CD4-positive, alpha-beta T cell treated with Interleukin-17A for 1 hour (primary cell): ENCODE data around the gene NSMF.

Experiments
- DNase-seq: peaks from one replicate; pipeline ENCODE4 v3.0.0-alpha.2; 2020

Gene NSMF, protein sequence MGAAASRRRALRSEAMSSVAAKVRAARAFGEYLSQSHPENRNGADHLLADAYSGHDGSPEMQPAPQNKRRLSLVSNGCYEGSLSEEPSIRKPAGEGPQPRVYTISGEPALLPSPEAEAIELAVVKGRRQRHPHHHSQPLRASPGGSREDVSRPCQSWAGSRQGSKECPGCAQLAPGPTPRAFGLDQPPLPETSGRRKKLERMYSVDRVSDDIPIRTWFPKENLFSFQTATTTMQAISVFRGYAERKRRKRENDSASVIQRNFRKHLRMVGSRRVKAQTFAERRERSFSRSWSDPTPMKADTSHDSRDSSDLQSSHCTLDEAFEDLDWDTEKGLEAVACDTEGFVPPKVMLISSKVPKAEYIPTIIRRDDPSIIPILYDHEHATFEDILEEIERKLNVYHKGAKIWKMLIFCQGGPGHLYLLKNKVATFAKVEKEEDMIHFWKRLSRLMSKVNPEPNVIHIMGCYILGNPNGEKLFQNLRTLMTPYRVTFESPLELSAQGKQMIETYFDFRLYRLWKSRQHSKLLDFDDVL

DNA sequence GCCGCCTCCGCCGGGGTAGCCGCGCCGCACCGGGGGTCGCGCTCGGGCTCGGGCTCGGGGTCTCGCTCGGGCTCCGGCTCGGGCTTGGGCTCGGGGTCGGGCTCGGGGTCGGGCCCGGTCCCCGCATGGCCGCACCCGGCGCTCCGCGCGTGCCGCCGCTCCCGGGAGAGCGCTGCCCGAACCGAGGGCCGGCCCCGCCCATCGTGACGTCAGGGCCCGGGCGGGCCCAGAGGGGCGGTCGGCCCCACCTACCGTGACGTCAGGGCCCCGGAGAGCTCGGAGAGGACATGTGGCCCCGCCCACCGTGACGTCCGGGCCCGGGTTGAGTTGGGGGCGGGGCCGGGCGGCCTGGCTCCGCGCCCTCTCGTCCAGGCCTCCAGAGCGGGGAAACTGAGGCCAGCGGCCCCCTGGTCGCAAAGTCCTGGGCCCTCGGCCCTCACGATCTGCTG, at the start of gene NSMF:
NSMF (minus strand) TSS at position 183 of the 449 bp plus-strand sequence. CDS start 232 bp downstream, outside the sequence.
- peak; percentile 92 for DNase-seq

DNA sequence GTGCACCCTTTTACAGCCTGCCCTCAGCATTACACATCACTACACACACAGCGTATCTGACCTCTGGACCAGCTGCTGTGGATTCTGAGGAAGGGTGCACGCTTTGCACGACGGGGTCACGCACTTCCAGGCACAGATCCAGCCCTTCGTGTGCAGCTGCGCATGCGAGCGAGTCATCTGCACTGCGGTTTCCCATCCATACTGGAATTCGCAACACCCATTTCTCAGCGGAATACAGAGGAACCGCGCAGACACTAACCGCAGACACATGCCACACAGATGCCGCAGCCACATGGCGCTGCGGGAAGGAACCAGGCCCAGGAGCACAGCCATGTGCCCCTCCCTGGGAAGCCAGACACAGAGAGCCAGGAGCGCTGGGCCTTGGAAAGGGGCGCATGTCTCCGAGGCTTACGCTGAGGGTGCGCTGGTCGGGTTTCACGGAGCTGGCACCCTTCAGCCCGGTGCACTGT, 47.6 kb upstream of the NSMF start:
- DNase-seq = no peak

DNA sequence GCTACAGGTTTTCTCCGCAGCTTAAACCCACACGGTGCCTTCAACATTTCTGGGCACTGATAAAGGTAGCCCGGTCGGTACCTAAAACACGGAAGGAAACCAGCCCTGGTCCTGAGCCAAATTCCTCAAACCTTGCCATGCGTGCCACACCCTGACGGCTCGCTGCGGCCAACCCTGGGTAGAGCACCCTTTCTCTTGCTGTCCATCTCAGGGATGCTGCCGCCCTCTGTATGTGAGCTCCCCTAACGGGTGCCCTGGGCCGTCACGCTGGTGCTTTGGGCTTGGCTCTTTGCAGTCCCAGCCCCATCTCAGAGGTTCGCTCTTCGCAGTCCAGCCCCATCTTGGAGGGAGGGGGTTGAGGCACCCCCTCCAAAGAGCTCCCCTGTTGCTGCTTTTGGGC, 47.1 kb upstream of the NSMF start:
- DNase-seq = no peak

DNA sequence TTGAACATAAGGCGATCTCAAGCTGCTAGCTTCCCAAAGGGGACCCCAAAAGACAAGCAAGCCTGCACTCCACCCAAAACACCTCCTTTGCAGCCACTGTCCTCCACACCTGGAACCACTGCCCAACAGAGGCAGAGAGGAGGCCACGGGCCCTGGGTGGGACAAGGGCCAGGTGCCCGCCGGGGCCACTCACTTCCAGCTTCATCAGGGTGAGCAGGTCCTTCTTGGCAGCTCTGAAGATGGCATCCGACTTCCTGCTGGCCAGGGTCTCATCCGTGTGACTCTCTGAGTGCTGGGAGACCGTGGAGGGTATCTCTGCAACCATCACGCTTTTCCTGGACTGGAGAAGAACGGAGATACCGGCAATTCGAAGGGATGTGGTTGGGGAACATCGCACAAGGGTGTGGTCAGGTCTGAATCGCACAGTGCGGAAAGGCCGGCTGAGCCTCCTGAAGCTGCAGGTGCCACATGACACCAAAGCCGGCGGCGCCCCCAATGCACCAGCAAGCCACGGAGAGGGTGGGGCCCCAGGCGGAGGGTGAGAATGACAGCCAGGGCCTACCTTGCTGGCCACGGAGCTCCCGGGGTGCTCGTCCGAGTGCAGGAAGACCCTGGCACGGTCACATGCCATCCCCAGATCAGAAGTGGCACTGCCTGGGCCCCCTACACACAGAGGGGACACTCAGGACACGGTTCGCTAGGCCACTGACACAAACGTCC, 46.4 kb upstream of the NSMF start:
- no peak for DNase-seq

DNA sequence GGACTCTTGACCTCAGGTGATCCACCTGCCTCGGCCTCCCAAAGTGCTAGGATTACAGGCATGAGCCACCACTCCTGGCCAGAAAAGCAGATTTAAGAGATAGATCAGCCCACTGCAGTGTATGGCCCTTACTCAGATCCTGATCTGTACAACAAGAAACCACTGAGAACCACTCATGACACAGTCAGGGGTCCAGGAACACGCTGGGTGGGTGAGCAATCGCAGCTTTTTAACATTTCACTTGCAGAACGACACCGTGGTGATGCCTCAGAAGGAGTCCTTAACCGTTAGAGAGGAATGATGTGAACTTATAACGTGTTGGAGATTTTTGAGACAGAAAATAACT, 45.3 kb upstream of the NSMF start:
- no peak for DNase-seq

DNA sequence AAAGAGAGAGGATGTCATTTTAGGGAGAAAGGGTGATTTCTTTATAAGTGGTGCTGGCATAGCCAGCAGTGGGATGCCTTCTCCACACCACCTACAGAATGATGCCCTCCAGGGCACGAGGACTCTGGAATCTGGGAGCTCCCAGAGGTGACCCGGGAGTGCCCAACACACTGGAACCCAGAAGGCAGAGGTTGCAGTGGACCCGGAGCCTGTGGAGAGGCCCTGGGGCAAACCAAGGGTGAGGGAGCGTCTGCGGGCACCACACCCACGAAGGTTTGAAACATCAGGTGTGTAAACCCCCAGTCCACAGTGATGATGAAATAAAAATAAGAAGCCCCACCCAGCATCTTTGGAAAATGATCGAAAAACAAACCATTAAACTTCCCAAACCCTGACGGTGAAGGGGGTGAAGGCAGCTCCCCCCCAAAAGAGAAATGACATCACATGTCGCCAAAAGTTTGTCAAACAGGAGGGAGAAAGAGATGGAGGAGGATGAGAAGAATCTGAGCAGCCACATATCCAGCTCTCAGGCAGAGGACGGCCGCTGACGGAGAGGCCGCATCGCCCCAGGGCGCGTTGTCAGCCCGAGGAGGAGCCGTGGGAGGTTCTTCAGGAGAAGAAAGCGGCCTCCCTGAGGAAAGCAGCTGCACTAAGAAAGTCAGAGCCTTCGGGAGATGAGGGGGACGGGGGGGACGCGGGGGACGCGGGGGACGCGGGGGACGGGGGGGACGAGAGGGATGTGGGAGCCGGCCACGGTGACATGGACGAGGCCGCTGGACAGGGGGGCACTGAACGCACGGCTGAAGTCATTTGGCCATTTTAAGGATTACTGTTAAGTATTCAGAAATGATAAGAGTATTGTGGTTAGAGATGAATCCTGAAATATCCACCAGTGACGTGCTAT, 43.1 kb upstream of the NSMF start:
- DNase-seq = no peak

DNA sequence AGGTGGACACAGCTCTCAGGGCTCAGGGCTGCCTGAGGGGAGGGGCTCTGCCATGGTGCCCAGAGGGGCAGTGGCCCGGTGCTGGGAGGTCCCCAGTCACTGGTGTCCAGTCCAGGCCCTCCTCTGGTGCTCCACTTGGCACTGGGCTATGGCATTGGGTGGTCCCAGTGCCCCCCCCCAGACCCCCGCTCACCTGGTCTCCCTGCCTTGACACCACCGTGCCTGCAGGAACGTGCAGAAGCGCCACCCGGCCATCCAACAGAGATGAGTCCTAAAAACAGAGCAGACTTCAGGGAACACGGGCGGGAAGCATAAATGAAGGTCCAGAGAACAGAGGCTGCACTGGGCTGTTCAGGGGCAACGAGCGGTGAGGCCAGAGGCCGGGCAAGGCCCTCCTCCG, 42.3 kb upstream of the NSMF start:
- DNase-seq = no peak

DNA sequence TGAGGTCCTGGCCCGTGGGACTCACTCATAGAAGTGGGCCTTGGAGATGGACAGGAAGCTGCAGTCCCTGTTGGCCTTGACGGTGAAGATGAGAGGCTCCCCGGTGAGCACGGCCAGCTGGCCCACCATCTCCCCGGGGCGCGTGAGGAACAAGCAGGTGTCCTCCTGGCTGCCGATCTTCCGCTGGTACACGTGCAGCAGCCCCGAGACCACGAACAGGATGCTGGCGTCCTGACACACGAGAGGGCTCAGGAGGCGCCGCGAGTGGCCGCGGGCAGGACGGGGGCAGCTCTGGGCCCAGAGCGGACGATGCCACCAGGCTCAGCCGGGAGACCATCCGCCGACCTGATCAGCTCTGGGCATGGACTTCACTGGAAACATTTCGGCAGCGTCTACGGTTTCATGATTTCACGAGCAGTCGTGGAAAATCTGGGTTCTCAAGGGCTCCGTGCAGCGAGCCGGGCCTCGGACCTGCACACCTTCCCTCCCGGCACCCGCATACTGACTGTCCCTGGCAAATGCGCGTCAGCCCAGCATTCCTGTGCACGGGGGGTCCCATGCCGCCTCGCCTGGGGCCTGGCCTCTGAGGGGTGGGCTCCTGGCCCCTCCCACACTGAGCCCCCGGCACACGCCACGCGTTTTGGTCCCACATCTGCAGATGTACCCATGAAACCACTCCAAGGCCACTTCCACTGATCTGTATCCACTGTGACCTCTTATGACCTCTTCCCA, 41.7 kb upstream of the NSMF start:
- no peak for DNase-seq

DNA sequence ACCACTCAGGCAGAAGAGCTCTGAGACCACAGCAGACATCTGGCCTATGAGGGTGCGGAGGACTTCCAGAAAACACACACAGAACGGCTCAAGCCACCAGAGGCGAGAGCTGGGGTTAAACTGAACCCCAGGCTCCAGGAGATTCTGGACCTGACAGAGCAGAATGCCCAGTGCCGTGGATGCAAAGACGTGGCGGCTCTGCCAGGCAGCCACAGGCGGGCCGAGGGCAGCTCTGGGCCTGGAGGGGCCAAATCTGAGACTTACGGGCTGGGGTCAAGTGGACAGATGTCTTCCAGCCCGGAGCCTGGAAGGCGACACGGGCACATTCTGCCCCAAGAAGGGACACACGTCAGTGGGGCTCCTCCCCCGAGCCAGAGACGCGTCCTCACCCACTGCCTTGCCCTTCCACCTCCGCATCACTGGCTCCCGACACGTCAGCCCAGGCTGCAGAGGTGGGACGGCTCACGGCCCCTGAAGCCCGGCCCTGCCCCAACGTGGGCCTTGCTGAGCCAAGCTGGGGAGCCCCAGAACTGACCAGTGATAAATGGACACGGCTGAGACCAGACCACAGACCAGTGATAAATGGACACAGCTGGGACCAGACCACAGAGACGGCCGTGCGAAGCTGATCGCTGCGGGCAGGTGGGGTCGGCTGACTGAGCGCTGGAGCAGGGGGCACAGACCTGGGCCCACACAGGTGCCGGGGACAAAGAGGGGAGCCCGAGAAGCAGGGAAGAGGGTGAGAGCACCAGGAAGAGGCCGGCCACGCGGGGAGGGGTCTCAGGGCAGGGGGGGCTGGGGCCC, 40.9 kb upstream of the NSMF start:
- no peak for DNase-seq

DNA sequence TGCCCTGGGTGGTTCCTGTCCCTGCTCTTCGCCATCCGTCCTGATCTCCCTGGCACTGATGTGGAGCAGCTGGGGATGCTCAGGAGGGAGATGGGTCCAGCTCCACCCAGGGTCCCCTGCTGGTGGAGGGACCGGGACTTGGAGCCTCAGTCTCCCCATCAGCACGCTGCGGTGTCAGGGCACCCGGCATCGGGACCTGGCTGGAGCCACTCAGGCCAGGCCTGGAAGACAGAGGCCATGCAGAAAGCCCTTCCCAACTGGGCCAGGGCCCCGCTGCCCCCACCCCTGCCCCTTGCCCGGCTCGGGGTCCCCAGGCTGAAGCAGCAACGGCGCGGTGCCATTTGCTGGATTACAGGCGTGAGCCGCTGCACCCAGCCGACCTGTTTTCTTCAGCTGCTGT, 40.3 kb upstream of the NSMF start:
- DNase-seq = no peak

DNA sequence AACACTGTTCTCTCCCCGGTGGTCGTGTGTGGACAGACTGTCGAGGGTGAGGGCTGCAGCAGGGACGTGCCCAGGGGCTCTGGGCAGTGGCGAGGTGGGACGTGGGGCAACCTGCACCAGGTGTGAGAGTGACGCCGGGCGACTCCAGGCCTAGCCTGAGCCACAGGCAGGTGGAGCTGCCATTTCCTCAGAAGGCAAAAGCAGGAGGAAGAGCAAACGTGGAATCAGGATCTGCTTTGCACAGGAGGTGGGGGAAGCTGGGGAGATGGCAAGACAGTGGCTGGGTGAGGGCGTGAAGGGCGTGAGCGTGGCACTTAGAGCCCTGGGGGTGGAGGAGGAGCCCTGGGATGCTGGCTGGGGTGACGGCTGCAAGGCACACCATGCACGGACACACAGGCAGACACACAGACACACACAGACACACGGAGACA, 39.6 kb upstream of the NSMF start:
- no peak for DNase-seq

DNA sequence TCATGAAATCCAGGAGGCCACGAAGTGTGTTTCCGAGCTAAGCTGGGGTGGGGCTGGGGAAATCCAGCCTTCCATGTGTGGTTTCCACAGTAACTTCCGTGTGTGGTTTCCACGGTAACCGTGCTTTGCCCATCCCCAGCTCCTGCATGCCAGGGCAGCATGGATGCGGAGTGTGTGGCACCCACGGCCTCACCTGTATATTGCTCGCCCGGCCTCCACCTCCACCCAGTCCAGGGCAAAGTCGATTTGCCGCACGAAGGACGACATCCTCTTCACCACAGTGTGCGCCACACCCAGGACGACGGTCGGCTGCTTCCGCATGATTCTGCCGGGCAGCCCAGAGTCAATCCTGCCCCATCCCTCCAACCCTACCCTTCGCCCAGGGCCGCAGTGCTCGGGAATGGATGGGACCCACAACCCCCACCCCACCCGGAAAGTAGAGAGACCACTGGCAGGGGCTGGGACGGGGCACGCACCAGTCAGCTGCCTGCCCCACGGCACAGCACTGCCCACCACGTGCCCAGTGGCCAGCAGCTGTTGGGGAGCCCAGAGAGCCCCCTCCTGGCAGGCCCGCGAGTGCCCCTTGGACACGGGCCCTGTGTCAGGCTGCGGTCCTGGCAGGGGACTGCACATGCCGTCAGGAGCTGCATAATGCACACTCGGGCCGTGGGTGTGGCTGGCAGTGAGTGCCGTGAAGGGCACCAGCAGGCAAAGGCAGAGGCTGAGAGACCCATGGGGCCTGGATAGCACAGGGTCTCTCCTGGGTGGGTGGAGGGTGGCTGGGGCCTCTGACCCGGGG, 39.0 kb upstream of the NSMF start:
- no peak for DNase-seq

DNA sequence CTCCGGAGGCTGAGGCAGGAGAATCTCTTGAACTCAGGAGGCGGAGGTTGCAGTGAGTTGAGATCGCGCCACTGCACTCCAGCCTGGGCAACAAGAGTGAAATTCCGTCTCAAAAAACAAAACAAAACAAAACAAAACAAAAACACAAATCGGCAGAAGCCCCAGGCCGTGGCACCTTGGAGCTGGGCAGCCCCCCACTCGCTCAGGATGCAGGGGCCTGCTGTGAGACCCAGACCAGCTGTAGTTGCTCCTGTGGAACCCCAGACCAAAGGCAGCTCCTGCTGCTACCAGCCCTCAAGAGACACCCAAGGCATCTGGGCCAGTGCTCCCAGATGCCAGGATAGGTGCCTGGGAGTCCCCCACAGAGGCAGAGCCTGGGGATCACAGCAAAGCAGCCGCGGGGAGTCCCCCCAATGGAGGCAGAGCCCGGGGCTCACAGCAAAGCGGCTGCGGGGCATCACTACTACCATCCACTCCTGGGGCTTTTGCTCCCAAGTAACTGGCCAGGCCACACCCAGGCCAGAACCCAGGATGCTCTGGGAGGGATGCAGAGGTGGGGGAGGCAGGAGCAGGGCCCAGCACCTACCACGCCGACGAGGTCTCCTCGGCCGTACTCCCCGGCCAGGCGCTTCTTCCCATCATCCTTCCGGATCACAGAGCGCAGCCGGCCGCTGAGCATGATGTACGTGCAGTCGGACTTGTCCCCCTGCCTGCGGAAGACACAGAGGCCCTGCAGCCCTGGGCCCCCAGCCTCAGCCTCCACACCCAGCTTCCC, 37.7 kb upstream of the NSMF start:
- DNase-seq = no peak

DNA sequence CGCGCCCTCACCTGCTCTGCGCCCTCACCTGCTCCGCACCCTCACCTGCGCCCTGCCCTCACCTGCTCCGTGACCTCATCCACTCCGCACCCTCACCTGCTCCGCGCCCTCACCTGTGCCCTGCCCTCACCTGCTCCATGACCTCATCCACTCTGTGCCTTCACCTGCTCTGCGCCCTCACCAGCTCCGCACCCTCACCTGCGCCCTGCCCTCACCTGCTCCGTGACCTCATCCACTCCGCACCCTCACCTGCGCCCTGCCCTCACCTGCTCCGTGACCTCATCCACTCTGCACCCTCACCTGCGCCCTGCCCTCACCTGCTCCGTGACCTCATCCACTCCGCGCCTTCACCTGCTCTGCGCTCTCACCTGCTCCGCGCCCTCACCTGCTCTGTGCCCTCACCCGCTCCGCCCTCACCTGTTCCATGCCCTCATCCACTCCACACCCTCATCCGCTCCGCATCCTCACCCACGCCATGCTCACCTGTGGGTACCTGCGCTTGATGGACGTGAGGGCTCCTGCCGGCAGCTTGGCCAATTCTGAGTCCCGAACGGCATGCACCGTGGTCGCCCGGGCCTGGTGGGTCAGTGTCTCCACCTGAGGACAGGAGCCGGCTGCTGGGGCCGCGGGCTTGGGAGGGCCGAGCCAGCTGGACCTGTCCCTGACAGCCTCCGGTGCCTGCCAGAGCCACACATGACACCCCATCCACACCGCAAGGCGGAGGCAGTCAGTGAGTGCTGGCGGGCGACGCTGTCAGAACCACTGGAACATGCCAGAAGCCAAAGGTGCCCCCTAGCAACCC, 35.6 kb upstream of the NSMF start:
- DNase-seq = no peak

DNA sequence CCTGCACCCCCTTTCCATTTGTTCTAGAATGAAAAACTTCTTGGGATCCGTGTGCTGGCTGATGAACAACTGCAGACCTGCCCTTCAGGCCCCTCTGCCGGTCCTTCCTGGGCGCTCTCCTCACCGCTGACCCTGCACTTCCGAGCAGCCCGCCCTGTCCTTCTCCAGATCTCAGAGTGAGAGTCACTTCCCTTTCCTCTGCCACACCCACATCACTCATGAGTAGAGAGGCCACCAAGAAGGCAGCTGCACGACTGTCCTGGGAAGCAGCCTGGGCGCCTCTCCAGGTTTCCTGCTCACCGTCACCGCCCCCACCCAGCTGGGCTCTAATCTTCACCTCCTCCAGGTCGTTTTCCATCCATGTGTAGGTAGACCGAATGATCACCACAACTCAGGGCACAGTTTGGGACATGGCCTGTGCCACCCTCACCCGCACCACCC, 35.0 kb upstream of the NSMF start:
- DNase-seq = no peak

DNA sequence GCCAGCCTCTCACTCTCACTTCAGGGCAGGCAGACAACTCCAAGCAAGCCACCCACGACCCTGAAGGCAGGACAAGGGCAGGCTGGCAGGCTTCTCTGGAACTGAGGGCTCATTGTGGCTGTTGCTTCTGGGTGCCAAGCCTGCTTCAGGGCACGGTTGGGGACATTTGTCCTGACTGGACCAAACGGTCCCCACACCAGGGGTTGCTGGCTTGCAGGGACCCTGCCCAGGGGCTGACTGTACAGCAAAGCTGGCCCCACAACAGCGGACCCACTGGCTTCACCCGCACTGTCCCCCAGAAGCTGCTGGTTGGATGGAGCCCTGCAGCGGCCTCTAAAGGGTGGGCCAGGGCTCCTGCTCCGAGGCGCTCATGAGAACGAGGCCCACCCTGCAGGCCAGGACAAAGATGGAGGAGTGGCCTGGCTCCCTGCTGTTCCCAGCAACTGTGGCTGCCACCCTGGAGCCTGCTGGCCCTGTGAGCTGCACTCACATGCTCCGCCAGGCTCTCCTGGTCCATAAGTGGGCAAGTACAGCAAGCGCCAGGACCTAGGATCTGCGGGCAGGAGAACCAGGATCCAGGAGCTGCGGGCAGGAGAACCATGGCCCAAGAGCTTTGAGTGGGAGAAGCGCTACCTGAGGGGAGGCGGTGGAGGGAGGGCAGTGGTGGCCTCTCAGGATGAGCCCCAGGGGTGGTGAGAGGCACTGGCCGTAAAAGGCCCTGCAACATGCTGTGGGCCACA, 34.4 kb upstream of the NSMF start:
- DNase-seq = no peak

DNA sequence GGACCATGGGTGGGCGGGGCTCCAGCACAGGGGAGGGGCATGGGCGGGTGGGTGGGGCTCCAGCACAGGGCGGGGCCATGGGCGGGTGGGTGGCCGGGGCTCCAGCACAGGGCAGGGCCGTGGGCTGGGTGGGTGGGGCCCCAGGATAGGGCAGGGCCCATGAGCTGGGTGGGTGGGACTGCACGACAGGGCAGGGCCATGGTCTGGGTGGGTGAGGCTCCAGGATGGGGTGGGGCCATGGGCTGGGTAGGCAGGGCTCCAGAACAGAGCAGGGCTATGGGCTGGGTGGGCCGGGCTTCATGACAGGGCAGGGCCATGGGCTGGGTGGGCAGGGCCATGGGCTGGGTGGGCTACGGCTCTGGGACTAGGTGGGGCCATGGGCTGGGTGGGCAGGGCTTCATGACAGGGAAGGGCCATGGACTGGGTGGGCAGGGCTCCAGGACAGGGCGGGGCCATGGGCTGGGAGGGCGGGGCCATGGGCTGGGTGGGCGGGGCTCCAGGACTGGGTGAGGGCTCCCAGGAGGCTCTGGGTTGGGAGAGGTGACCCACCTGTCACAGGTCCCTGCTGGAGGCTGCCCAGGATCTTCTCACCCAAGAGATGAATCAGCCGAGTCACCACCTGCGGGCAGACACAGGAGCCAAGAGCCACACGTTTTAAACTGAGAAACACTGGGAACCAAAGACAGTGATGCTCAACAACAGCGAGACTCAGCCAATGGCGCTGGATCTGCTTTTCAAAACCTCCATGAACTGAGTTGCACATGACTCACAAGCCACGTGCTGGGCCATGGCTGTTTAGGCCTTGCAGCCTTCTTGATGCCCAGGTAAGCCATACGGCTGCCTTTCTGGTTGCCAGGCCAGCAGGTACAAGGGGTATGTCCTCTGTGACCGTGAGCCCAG, 33.6 kb upstream of the NSMF start:
- peak; percentile 18 for DNase-seq
